GM12878 (cell line): ENCODE measurements around the gene RFX1. TPM values are rescaled to one million over a fixed set of nuclear protein-coding genes. Genes with fewer than 3 reads are reported as not detected.

Experiments
- BCL11A ChIP-seq: IDR thresholded peaks from 2 replicates; pipeline ENCODE4 v1.6.1; 2011; ENCODE audit warnings: low read depth, low read length
- BRCA1 ChIP-seq: IDR thresholded peaks from 2 replicates; pipeline ENCODE4 v1.6.1; 2011; ENCODE audit warnings: low read depth, low read length, improper control_type of control experiment
- CBX5 ChIP-seq: sonication (generic); IDR thresholded peaks from 2 replicates; pipeline ENCODE4 v1.6.1; 2016; ENCODE audit warnings: low read depth, moderate library complexity, mild to moderate bottlenecking, inconsistent platforms
- CEBPB ChIP-seq, 2 experiments: fragments of 150-350 bp in 1 of 2; IDR thresholded peaks; 2 replicates each; pipeline ENCODE4 v1.6.1; 2012 to 2014; ENCODE audit warnings: low read depth in 2 of 2, low read length in 2 of 2, borderline replicate concordance in 1 of 2, inconsistent platforms in 1 of 2
- EED ChIP-seq: sonication (generic); IDR thresholded peaks from 2 replicates; pipeline ENCODE4 v1.6.1; 2016; ENCODE audit warnings: antibody characterized with exemption, low read depth
- EGR1 ChIP-seq, 2 experiments: IDR thresholded peaks; 1 replicate in 1 of 2; 2 replicates in 1 of 2; pipeline ENCODE4 v1.6.1; 2011 to 2012; ENCODE audit warnings: low read depth in 2 of 2, low read length in 2 of 2, borderline replicate concordance in 1 of 2, mild to moderate bottlenecking in 1 of 2, moderate library complexity in 1 of 2
- FOXK2 ChIP-seq: fragments of 450-650 bp; IDR thresholded peaks from 2 replicates; pipeline ENCODE4 v1.6.1; 2017; ENCODE audit warnings: mild to moderate bottlenecking, moderate library complexity
- FOXM1 ChIP-seq: IDR thresholded peaks from 2 replicates; pipeline ENCODE4 v1.6.1; 2012; ENCODE audit warnings: low read depth, mild to moderate bottlenecking, inconsistent platforms, low read length, moderate library complexity
- IKZF2 ChIP-seq, 2 experiments: fragments of 450-650 bp; IDR thresholded peaks; 2 replicates each; pipeline ENCODE4 v1.6.1; 2017; ENCODE audit warnings: mild to moderate bottlenecking in 2 of 2, moderate library complexity in 2 of 2
- JUNB ChIP-seq: IDR thresholded peaks from 2 replicates; pipeline ENCODE4 v1.6.1; 2016; ENCODE audit warnings: antibody characterized with exemption, mild to moderate bottlenecking
- KDM1A ChIP-seq: fragments of 200-600 bp; sonication (generic); IDR thresholded peaks from 2 replicates; pipeline ENCODE4 v1.6.1; 2016; ENCODE audit warnings: borderline replicate concordance
- KLF5 ChIP-seq: fragments of 450-650 bp; IDR thresholded peaks from 2 replicates; pipeline ENCODE4 v1.6.1; 2014; ENCODE audit warnings: mild to moderate bottlenecking; ENCODE audit not compliant: partially characterized antibody
- MYB ChIP-seq: fragments of 150-350 bp; IDR thresholded peaks from 2 replicates; pipeline ENCODE4 v1.6.1; 2014; ENCODE audit warnings: mild to moderate bottlenecking, low read depth, low read length, borderline replicate concordance
- RAD21 ChIP-seq: IDR thresholded peaks from 2 replicates; pipeline ENCODE4 v1.6.1; 2011; ENCODE audit warnings: mild to moderate bottlenecking, low read depth, low read length, moderate library complexity; ENCODE audit not compliant: insufficient read depth
- RBBP5 ChIP-seq: fragments of 200-600 bp; sonication (generic); conservative IDR thresholded peaks from 2 replicates; pipeline ENCODE4 v1.6.1; 2016
- STAT3 ChIP-seq: IDR thresholded peaks from 2 replicates; pipeline ENCODE4 v1.6.1; 2011; ENCODE audit warnings: low read depth, low read length, improper control_type of control experiment
- TBL1XR1 ChIP-seq: IDR thresholded peaks from 2 replicates; pipeline ENCODE4 v1.6.1; 2012; ENCODE audit warnings: low read depth, low read length, improper control_type of control experiment
- WRNIP1 ChIP-seq: IDR thresholded peaks from 2 replicates; pipeline ENCODE4 v1.6.1; 2011; ENCODE audit warnings: low read depth, low read length, improper control_type of control experiment, borderline replicate concordance
- ZNF274 ChIP-seq: IDR thresholded peaks from one replicate; pipeline ENCODE4 v1.8.0; 2011; ENCODE audit not compliant: insufficient read length, insufficient read depth
- polyA plus RNA-seq, 11 experiments: library from polyadenylated mRNA; depleted of rRNA in 4 of 11; unstranded in 6 of 11; stranded (reverse) in 5 of 11; fragments of >200 nt; fragmentation: Nextera tagmentation in 4 of 11; fragmentation: Illumina TruSeq in 1 of 11; extraction: Ambion mirVana in 4 of 11; extraction: Trizol in 1 of 11; gene quantifications; 1 replicate in 1 of 11; 2 replicates in 10 of 11; pipeline versions ENCODE4 v1.2.1 to v1.2.3, GENCODE V29; 2011 to 2016; ENCODE audit warnings: inconsistent platforms in 2 of 11, missing spikeins in 2 of 11, low read depth in 1 of 11
- total RNA-seq, 4 experiments: library from RNA; depleted of rRNA in 3 of 4; stranded (reverse); fragments of >200 nt in 3 of 4; fragmentation: Illumina TruSeq in 1 of 4; extraction: Trizol in 1 of 4; gene quantifications; 2 replicates each; pipeline versions ENCODE4 v1.2.1 to v1.2.3, GENCODE V29; 2013 to 2021
- TF ChIP-seq, protein P1 (sequence below): IDR thresholded peaks from 2 replicates; pipeline ENCODE4 v1.6.1; 2012; ENCODE audit warnings: low read length, inconsistent platforms
- TF ChIP-seq, protein P2 (sequence below): fragments of 450-650 bp; conservative IDR thresholded peaks from 2 replicates; pipeline ENCODE4 v1.6.1; 2017; ENCODE audit warnings: mild to moderate bottlenecking, moderate library complexity
- TF ChIP-seq, protein P3 (sequence below): fragments of 450-650 bp; IDR thresholded peaks from 2 replicates; pipeline ENCODE4 v1.6.1; 2017; ENCODE audit warnings: borderline replicate concordance
- TF ChIP-seq, protein P4 (sequence below): IDR thresholded peaks from 2 replicates; pipeline ENCODE4 v1.6.1; 2012; ENCODE audit warnings: low read depth, low read length, improper control_type of control experiment

The RFX1 gene
- total and polyA plus RNA-seq, 10 of the 15 experiments (the other 5 are each of a cell fraction or from before 2014, with no cell fraction given): 0.05 to 11.0 (median 1.5) TPM

DNA sequence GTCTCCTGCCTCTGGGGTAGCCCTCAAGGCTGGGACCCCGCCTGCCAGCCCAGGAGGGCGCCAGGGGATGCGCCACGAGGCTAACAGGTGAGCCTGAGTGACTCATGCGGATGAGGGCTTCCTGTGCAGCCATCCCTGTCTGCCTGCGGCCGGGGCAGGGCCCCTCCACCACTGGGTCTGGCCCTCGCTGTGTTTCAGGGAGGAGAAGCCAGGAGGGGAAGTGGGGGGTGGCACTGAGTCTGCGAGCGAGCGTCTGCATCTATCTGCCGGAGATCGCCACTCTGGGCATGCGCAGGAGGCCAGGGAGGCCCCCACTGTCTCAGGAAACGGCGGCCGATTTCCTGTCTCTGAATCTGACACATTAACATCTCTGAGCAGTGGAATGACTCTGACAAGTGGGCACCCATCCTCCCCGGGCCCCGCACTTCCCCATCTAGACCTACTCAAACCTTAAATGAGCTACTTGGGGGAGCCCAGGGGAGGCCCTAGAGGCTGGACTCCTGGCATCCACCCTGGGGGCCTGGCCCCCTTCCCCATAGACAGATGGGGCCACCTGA is 19.7 kb downstream of the RFX1 start (continued):
- TF ChIP-seq, protein P1, sequence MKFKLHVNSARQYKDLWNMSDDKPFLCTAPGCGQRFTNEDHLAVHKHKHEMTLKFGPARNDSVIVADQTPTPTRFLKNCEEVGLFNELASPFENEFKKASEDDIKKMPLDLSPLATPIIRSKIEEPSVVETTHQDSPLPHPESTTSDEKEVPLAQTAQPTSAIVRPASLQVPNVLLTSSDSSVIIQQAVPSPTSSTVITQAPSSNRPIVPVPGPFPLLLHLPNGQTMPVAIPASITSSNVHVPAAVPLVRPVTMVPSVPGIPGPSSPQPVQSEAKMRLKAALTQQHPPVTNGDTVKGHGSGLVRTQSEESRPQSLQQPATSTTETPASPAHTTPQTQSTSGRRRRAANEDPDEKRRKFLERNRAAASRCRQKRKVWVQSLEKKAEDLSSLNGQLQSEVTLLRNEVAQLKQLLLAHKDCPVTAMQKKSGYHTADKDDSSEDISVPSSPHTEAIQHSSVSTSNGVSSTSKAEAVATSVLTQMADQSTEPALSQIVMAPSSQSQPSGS: no peak
- TF ChIP-seq RBBP5 (no peak), EGR1 (IDR thresholded peaks at IDR 0.05; ENCODE audit: borderline replicate concordance in 1 of 2, low read depth in 2 of 2, low read length in 2 of 2) (peak in 1 of 2 experiments; percentile 3; a peak in 1 of 3 replicates), KLF5 (no peak), JUNB (peak; percentile 15; the same call in 1 of the 2 replicates), CBX5 (no peak), RAD21 (peak; percentile 14; the same call in 1 of the 2 replicates), TBL1XR1 (peak; percentile 86), FOXM1 (0 out of 2 replicates have a peak, but pooled peaks have one; percentile 19), KDM1A (no peak), MYB (no peak), BCL11A (no peak), EED (peak; percentile 95), BRCA1 (no peak), IKZF2 (IDR thresholded peaks at IDR 0.05) (peak; percentile 56 to 85; a peak in 2 of 4 replicates), WRNIP1 (no peak), FOXK2 (no peak), CEBPB (IDR thresholded peaks at IDR 0.05; ENCODE audit: borderline replicate concordance in 1 of 2, low read depth in 2 of 2, low read length in 2 of 2) (no peak), ZNF274 (no peak), STAT3 (no peak)
- TF ChIP-seq, protein P2, sequence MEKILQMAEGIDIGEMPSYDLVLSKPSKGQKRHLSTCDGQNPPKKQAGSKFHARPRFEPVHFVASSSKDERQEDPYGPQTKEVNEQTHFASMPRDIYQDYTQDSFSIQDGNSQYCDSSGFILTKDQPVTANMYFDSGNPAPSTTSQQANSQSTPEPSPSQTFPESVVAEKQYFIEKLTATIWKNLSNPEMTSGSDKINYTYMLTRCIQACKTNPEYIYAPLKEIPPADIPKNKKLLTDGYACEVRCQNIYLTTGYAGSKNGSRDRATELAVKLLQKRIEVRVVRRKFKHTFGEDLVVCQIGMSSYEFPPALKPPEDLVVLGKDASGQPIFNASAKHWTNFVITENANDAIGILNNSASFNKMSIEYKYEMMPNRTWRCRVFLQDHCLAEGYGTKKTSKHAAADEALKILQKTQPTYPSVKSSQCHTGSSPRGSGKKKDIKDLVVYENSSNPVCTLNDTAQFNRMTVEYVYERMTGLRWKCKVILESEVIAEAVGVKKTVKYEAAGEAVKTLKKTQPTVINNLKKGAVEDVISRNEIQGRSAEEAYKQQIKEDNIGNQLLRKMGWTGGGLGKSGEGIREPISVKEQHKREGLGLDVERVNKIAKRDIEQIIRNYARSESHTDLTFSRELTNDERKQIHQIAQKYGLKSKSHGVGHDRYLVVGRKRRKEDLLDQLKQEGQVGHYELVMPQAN: no peak
- TF ChIP-seq, protein P3, sequence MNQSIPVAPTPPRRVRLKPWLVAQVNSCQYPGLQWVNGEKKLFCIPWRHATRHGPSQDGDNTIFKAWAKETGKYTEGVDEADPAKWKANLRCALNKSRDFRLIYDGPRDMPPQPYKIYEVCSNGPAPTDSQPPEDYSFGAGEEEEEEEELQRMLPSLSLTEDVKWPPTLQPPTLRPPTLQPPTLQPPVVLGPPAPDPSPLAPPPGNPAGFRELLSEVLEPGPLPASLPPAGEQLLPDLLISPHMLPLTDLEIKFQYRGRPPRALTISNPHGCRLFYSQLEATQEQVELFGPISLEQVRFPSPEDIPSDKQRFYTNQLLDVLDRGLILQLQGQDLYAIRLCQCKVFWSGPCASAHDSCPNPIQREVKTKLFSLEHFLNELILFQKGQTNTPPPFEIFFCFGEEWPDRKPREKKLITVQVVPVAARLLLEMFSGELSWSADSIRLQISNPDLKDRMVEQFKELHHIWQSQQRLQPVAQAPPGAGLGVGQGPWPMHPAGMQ: no peak
- TF ChIP-seq, protein P4, sequence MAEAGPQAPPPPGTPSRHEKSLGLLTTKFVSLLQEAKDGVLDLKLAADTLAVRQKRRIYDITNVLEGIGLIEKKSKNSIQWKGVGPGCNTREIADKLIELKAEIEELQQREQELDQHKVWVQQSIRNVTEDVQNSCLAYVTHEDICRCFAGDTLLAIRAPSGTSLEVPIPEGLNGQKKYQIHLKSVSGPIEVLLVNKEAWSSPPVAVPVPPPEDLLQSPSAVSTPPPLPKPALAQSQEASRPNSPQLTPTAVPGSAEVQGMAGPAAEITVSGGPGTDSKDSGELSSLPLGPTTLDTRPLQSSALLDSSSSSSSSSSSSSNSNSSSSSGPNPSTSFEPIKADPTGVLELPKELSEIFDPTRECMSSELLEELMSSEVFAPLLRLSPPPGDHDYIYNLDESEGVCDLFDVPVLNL: no peak
